Right lobe of liver (tissue), 4 donors: ENCODE results near the gene GBE1.

Source experiments
- POLR2A ChIP-seq: fragments of 450-650 bp; IDR thresholded peaks from one replicate; pipeline ENCODE4 v1.6.1; 2017; ENCODE audit warnings: antibody characterized with exemption, mild to moderate bottlenecking
- TF ChIP-seq, protein P1 (sequence below), 4 donors: fragments of 200-600 bp in 3 of 4; fragments of 450-650 bp in 1 of 4; IDR thresholded peaks; one replicate each; pipeline versions ENCODE4 v1.5.1 to v1.8.0; 2016 to 2022; ENCODE audit warnings: antibody characterized with exemption in 4 of 4, mild to moderate bottlenecking in 2 of 4
- donor health status: DM: no; HTN: no; CAD: no.
- donor health status: DM: no; HTN: no; CAD: no.
- donor health status: DM: no; HTN: yes; CAD: no.

GRCh38 chr3:81477740-81478139 lies 283.7 kb downstream of the GBE1 start:
- TF ChIP-seq, protein P1, sequence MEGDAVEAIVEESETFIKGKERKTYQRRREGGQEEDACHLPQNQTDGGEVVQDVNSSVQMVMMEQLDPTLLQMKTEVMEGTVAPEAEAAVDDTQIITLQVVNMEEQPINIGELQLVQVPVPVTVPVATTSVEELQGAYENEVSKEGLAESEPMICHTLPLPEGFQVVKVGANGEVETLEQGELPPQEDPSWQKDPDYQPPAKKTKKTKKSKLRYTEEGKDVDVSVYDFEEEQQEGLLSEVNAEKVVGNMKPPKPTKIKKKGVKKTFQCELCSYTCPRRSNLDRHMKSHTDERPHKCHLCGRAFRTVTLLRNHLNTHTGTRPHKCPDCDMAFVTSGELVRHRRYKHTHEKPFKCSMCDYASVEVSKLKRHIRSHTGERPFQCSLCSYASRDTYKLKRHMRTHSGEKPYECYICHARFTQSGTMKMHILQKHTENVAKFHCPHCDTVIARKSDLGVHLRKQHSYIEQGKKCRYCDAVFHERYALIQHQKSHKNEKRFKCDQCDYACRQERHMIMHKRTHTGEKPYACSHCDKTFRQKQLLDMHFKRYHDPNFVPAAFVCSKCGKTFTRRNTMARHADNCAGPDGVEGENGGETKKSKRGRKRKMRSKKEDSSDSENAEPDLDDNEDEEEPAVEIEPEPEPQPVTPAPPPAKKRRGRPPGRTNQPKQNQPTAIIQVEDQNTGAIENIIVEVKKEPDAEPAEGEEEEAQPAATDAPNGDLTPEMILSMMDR (IDR thresholded peaks at IDR 0.05), result no peak
- no peak for TF ChIP-seq POLR2A
